Measurements from ENCODE around the gene LSM14B. TPM values are rescaled to one million over a fixed set of nuclear protein-coding genes. Genes with fewer than 3 reads are reported as not detected.

Gene LSM14B
- total RNA-seq, 6 experiments from 2014 or later, result 40.4 to 42.7 (median 40.9) TPM

- TF ChIP-seq CTCF (IDR thresholded peaks at IDR 0.05), result no peak
- peaks cover 6% of the 10 kb centered on the region; the same call in 1 of the 2 replicates for H3K9me3 Mint-ChIP-seq
- H3K27me3 Mint-ChIP-seq (ENCODE audit: insufficient read depth), result no peaks in the 10 kb centered on the region; the same call in 1 of the 2 replicates
- peaks cover 37% of the 10 kb centered on the region for H3K36me3 Mint-ChIP-seq (ENCODE audit: low read depth)
- H3K4me3 Mint-ChIP-seq, result no peak overlapping the region
- no peak for DNase-seq
- peaks cover 35% of the 10 kb centered on the region for H3K4me1 Mint-ChIP-seq (ENCODE audit: low read depth)
- H3K27ac Mint-ChIP-seq, result no peak overlapping the region
Measured at GRCh38 chr20:62157387-62158087, 35.3 kb downstream of the LSM14B start.

GRCh38 chr20:62158088-62158400 lies 35.8 kb downstream of the LSM14B start:
- TF ChIP-seq CTCF (IDR thresholded peaks at IDR 0.05), result no peak
- H3K4me1 Mint-ChIP-seq (ENCODE audit: low read depth), result peaks cover 35% of the 10 kb centered on the region
- peaks cover 32% of the 10 kb centered on the region for H3K36me3 Mint-ChIP-seq (ENCODE audit: low read depth)
- H3K4me3 Mint-ChIP-seq, result no peak overlapping the region
- DNase-seq, result no peak
- H3K27ac Mint-ChIP-seq, result no peak overlapping the region
- no peaks in the 10 kb centered on the region; the same call in 1 of the 2 replicates for H3K27me3 Mint-ChIP-seq (ENCODE audit: insufficient read depth)
- peaks cover 6% of the 10 kb centered on the region; the same call in 1 of the 2 replicates for H3K9me3 Mint-ChIP-seq

- peaks cover 28% of the 10 kb centered on the region for H3K36me3 Mint-ChIP-seq (ENCODE audit: low read depth)
- no peak overlapping the region for H3K4me3 Mint-ChIP-seq
Measured at GRCh38 chr20:62158541-62158940, 36.3 kb downstream of the LSM14B start.

GRCh38 chr20:62159052-62159451 lies 36.8 kb downstream of the LSM14B start:
- Mint-ChIP-seq H3K4me1 (ENCODE audit: low read depth) (peaks cover 35% of the 10 kb centered on the region), H3K9me3 (no peaks in the 10 kb centered on the region), H3K36me3 (ENCODE audit: low read depth) (peaks cover 23% of the 10 kb centered on the region), H3K27me3 (ENCODE audit: insufficient read depth) (no peaks in the 10 kb centered on the region; the same call in 1 of the 2 replicates), H3K4me3 (no peak overlapping the region), H3K27ac (no peak overlapping the region)
- TF ChIP-seq CTCF (IDR thresholded peaks at IDR 0.05), result no peak
- DNase-seq, result no peak

More at GRCh38 chr20:62158541-62158940, 36.3 kb downstream of the LSM14B start:
- DNase-seq, result no peak
- Mint-ChIP-seq H3K27me3 (ENCODE audit: insufficient read depth) (no peaks in the 10 kb centered on the region; the same call in 1 of the 2 replicates), H3K4me1 (ENCODE audit: low read depth) (peaks cover 35% of the 10 kb centered on the region), H3K9me3 (peaks cover 3% of the 10 kb centered on the region; the same call in 1 of the 2 replicates), H3K27ac (no peak overlapping the region)
- TF ChIP-seq CTCF (IDR thresholded peaks at IDR 0.05), result no peak

- Mint-ChIP-seq H3K4me3 (no peak overlapping the region), H3K36me3 (ENCODE audit: low read depth) (peaks cover 16% of the 10 kb centered on the region), H3K27ac (no peak overlapping the region), H3K9me3 (no peaks in the 10 kb centered on the region), H3K4me1 (ENCODE audit: low read depth) (peaks cover 32% of the 10 kb centered on the region), H3K27me3 (ENCODE audit: insufficient read depth) (no peaks in the 10 kb centered on the region)
- peak; percentile 14 for DNase-seq
- no peak for TF ChIP-seq CTCF (IDR thresholded peaks at IDR 0.05)
Measured at GRCh38 chr20:62159839-62160238, 37.6 kb downstream of the LSM14B start.

All from HFFc6 (cell line).